ENCODE measurements around the gene PRCC.

The PRCC gene

GRCh38 chr1:156833603-156834002, 66.3 kb downstream of the PRCC start:
- no peak for DNase-seq
- in situ Hi-C loops (cut with MboI; ENCODE audit: low pct_unique_long_range_greater_than_20kb, low sequenced_read_pairs) = no loop called here

DNA sequence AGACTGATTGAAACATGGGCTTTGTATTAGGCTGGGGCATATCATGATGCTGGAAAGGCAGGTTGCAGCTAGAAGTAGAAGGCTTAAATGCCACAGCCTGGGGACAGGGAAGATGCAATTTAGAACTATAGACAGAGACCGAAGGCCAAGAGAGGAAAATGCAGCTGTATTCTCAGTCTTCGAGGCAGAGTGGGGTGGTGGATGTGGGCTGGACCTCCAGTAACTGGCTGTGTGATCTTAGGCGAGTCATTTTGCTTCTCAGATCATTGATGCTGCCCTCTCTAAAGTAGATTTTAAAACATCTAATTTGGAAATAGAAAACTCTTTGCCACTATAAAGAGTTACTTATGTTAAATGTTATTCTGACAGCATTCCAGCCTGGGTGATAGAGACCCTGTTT, 67.0 kb downstream of the PRCC start:
- in situ Hi-C loops (cut with MboI; ENCODE audit: low pct_unique_long_range_greater_than_20kb, low sequenced_read_pairs) = no loop called here
- no peak for DNase-seq

- in situ Hi-C loops (cut with MboI; ENCODE audit: low pct_unique_long_range_greater_than_20kb, low sequenced_read_pairs) = no loop called here
- DNase-seq = no peak
Observed at GRCh38 chr1:156836041-156836654, 68.8 kb downstream of the PRCC start.

DNA sequence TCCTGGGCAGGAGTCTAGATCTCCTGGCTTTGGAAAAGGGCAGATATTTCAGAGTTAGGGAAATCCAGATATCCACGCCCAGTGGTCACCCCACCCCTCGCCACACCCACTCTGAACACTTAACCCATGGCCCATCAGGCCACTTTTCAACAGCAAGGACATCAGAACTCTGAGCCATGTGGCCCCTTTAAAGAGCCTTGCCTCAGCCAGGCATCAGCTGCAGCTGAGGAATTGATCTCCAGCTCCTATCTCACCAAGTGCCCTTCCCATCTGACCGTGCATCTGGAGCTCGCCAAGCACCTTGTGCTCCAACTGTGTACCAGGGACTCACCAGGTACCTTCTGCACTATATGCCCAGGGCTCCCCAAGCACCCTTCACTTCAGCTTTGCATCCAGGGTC, 69.6 kb downstream of the PRCC start:
- no peak for DNase-seq
- in situ Hi-C loops (cut with MboI; ENCODE audit: low pct_unique_long_range_greater_than_20kb, low sequenced_read_pairs) = no loop called here

GRCh38 chr1:156838972-156839371, 71.6 kb downstream of the PRCC start:
- in situ Hi-C loops (cut with MboI; ENCODE audit: low pct_unique_long_range_greater_than_20kb, low sequenced_read_pairs) = no loop called here

DNA sequence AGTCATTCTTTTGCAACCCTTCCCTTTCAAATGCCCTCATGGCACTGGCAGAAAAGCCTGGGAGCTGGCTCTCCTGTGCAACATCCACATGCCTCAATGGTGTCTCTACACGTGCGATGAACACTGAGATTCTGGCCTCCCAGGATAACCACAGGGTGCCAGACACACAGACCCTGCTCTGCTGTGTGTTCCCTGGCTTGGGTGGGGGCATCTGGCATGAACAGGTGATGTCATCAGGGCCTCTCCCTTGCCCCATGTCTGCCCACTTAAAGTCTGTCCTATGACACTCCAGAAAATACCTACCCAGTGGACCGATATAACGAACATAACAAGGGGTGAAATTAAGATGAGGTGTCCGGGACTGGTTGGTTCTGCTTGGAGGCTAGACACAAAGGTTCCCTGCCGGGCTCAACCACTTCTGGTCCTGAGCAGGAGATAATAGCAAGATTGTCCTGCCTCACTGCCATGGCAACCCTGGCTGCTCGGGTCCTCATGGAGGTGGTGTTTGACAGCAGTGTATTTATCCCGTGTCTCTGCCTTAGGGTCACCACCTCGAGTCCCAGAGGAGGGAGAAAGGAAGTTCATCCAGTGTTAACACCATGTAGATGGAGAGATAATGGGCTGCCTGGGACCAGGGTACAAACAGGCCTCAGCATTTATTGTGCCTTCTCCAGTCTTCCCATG, 72.2 kb downstream of the PRCC start:
- no peak for DNase-seq
- in situ Hi-C loops (cut with MboI; ENCODE audit: low pct_unique_long_range_greater_than_20kb, low sequenced_read_pairs) = no loop called here

More at GRCh38 chr1:156838972-156839371, 71.6 kb downstream of the PRCC start:
- peak; percentile 55 for DNase-seq

DNA sequence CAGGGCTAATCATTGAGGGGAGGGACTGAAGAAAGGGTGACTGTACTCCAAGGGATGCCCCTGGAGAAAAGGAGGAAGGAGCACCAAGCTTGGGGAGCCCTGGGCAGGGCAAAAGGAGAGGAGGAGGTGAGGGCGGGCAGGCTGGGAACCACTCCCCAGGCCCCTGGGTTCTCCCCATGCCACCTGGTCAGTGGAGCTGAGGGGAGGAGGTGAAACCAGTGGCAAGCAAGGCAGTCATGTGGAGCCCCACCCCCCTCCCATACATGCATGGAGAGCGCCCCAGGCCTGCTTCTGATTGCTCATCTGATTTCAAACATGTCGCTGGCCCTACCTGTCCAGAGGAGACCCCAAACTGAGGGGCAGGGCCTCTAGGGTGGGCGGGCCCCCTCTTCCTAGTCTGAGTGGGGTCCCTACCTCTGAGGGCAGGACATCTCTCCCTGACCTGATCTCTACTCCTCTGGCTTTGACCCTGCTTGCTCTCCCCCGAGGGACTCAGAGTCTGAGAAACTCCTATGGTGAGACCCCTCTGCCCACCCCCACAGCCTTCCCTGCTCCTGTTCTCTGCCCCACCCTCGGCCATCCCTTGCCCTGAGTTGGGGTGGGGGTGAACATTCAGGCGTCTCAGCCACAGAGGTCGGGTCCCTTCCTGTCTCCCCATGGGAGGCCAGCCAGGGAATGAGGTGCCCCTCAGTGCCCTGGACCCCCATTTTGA, 73.0 kb downstream of the PRCC start:
- no peak for DNase-seq
- in situ Hi-C loops (cut with MboI; ENCODE audit: low pct_unique_long_range_greater_than_20kb, low sequenced_read_pairs) = no loop called here

- in situ Hi-C loops (cut with MboI; ENCODE audit: low pct_unique_long_range_greater_than_20kb, low sequenced_read_pairs) = no loop called here
- no peak for DNase-seq
Observed at GRCh38 chr1:156840898-156841279, 73.6 kb downstream of the PRCC start.

GRCh38 chr1:156841295-156841855, 74.0 kb downstream of the PRCC start:
- no peak for DNase-seq
- in situ Hi-C loops (cut with MboI; ENCODE audit: low pct_unique_long_range_greater_than_20kb, low sequenced_read_pairs) = no loop called here

DNA sequence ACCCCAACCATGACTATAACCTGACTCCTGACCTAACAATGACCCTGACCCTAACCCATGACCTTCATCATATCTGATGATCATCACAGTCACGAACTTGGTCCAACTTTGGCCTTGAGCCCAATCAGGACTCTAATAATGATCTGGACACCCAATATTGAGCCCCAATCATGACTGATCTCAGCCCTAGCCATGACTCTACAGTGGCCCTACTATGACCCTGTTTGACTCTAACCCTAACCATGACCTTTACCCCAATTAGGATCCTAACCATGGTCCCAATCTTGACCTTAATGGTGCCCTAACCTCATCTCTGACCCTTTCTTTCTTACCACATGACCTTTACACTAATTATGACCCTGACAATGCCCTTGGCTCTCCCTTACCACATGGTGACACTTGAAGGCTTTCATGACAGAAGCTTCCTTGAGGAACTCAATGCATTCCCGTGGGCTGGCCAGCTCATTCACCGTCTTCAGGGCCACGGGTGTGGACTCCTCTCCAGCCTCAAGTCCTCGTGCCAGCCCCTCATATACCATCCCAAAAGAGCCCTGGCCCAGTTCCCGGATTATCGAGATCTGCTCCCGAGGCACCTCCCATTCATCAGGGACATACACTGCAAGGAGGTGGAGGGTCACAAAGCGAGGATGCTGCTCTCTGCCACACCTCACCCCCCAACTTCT, 75.4 kb downstream of the PRCC start:
- DNase-seq = no peak

DNA sequence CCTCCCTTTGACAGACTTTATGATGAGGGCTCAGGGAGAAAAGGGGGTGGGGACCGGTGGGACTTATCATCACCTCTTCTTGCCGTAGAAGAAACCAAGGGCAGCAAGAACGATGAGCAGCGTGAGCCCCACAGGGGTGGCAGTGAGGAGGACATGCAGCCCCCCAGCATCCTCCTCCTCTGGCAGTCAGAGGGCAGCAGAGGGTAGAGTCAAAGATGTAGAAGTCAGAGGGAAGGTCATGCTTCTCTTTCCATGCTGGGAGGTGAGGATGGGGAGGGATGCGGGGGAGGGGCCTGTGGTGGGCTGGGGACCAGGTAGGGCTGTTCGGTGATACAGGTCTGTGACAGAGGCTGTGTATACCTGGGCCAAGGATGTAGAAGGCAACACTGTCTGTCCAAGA, 76.8 kb downstream of the PRCC start:
- DNase-seq = no peak
- in situ Hi-C loops (cut with MboI; ENCODE audit: low pct_unique_long_range_greater_than_20kb, low sequenced_read_pairs) = no loop called here

More for the DNA sequence above, 75.4 kb downstream of the PRCC start:
- in situ Hi-C loops (cut with MboI; ENCODE audit: low pct_unique_long_range_greater_than_20kb, low sequenced_read_pairs) = no loop called here

DNA sequence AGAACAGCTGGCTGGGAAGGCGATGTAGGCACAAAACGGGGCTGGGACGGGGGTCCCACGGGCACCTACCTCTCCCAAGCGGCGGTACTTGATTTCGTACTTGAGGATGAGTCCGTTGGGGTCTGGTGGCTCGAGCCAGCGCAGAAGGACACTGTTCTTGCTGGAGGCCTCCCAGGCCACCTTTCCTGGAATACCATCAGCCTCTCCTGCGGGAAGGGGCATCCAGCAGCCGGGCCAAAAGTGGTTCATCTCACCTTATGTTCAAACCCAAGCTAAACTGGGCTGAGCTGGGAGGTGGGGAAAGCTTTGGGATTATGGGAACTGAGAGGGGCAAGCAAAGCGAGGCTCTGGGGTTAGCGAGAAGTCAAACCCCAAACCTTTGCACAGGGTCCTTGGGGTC, 77.3 kb downstream of the PRCC start:
- in situ Hi-C loops (cut with MboI; ENCODE audit: low pct_unique_long_range_greater_than_20kb, low sequenced_read_pairs) = no loop called here

GRCh38 chr1:156845055-156845952, 78.0 kb downstream of the PRCC start:
- DNase-seq = no peak
- in situ Hi-C loops (cut with MboI; ENCODE audit: low pct_unique_long_range_greater_than_20kb, low sequenced_read_pairs) = no loop called here

More for the DNA sequence above, 77.3 kb downstream of the PRCC start:
- no peak for DNase-seq

DNA sequence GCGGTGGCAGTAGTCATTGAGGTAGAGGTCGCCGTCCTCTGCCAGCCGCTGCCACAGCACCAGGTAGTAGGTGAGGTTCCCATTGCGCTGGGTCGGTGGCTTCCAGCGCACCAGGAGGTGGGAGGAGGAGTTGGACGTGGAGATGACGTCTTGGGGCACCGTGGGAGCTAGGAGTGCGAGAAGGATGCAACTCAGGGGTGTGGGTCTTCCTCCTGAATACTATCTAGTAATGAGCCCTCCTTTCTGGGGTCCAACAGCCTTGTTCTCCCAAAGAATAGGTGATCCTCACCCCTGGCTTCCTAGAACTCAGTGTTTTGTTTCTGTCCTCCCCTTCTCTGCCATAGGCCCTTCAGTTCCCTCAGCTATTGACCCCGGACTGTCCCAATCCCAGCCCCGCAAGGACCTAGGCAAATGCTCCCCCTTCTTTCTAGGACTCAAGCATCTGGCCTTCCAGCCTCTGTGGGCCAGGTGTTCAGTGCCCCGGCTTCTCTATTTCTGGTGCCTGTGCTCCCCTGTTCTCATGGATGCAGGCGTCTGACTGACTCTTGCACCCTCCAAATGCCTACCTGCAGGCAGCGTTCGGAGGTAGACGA, 78.7 kb downstream of the PRCC start:
- in situ Hi-C loops (cut with MboI; ENCODE audit: low pct_unique_long_range_greater_than_20kb, low sequenced_read_pairs) = no loop called here
- no peak for DNase-seq

DNA sequence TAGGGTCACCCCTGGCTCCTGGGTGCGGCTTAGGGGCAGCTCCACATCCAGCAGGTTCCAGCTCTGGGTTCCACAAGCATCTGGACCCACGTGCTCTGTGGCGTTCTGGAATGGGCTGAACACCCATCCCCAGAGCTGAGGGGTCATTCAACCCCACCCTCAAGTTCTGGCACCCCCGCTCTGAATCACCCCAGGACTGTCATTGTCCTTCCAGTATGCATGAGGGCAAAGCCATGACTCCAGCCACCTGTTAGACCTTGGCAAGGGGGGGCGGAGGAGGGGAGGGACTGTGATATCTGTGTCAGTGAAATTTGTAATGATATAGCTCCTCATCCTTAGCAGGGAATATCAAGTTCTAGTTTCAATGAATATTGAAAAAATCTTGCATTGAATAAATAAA, 79.3 kb downstream of the PRCC start:
- no peak for DNase-seq
- in situ Hi-C loops (cut with MboI; ENCODE audit: low pct_unique_long_range_greater_than_20kb, low sequenced_read_pairs) = no loop called here

GRCh38 chr1:156847591-156848460, 80.5 kb downstream of the PRCC start:
- in situ Hi-C loops (cut with MboI; ENCODE audit: low pct_unique_long_range_greater_than_20kb, low sequenced_read_pairs) = no loop called here
- DNase-seq = no peak

GRCh38 chr1:156848461-156849150, 81.3 kb downstream of the PRCC start:
- DNase-seq = no peak
- in situ Hi-C loops (cut with MboI; ENCODE audit: low pct_unique_long_range_greater_than_20kb, low sequenced_read_pairs) = no loop called here

Measured in KBM-7 (cell line).